SK-N-SH (cell line): ENCODE results near the gene HMGCS1. TPM values are rescaled to one million over a fixed set of nuclear protein-coding genes. Genes with fewer than 3 reads are reported as not detected.

ENCODE experiments used
- CTCF ChIA-PET: fragments of 300-600, 350-600 bp; formaldehyde crosslinking; extraction: SDS; loops from one replicate; lab custom pipeline; 2021; lab: Yijun Ruan, JAX
- POLR2A ChIA-PET: fragments of 350-600 bp; sonication (Branson Sonifier 250); formaldehyde crosslinking; extraction: SDS; loops from one replicate; lab custom pipeline; 2020; ENCODE audit warnings: antibody characterized with exemption, inconsistent platforms; lab: Yijun Ruan, JAX
- DNase-seq: peaks from one replicate; pipeline ENCODE4 v3.0.0; 2012
- H2AFZ ChIP-seq: fragments of 200-600 bp; sonication (generic); 2 replicates; pipeline ENCODE4 v1.8.1; 2016; ENCODE audit warnings: antibody characterized with exemption, mild to moderate bottlenecking, low read depth
- H3F3A ChIP-seq: fragments of 200-600 bp; sonication (generic); replicated peaks from 2 replicates; pipeline ENCODE3; 2016; ENCODE audit warnings: antibody characterized with exemption, mild to moderate bottlenecking; ENCODE audit not compliant: insufficient read depth
- H3K27ac ChIP-seq, 2 experiments: fragments of 200-500 bp in 1 of 2; fragments of 200-600 bp in 1 of 2; sonication (Bioruptor generic) in 1 of 2; sonication (generic), shearing (Covaris generic) in 1 of 2; 2 replicates each; pipeline versions ENCODE4 v1.5.1 to v1.6.1; 2014 to 2016; ENCODE audit warnings: low read depth in 2 of 2, inconsistent platforms in 1 of 2, low read length in 1 of 2, mild to moderate bottlenecking in 1 of 2, mixed read lengths in 1 of 2
- H3K27me3 ChIP-seq: fragments of 200-600 bp; sonication (generic), shearing (Covaris generic); 2 replicates; pipeline ENCODE4 v1.6.1; 2016; ENCODE audit warnings: mixed run types; ENCODE audit not compliant: insufficient read depth
- H3K36me3 ChIP-seq, 2 experiments: fragments of 200-500 bp in 1 of 2; fragments of 200-600 bp in 1 of 2; sonication (Bioruptor generic) in 1 of 2; sonication (generic) in 1 of 2; replicated peaks in 1 of 2; 2 replicates each; pipeline versions ENCODE3 to v1.5.1; 2014 to 2016; ENCODE audit warnings: low read length in 1 of 2, mild to moderate bottlenecking in 1 of 2; ENCODE audit not compliant: insufficient read depth in 2 of 2, control insufficient read depth in 1 of 2
- H3K4me1 ChIP-seq, 2 experiments: fragments of 200-500 bp in 1 of 2; fragments of 200-600 bp in 1 of 2; sonication (Bioruptor generic) in 1 of 2; sonication (generic), shearing (Covaris generic) in 1 of 2; 2 replicates each; pipeline versions ENCODE4 v1.5.1 to v1.6.1; 2014 to 2016; ENCODE audit warnings: low read depth in 1 of 2, low read length in 1 of 2, mixed run types in 1 of 2; ENCODE audit not compliant: insufficient read depth in 2 of 2, control insufficient read depth in 1 of 2
- H3K4me2 ChIP-seq: fragments of 200-600 bp; sonication (generic), shearing (Covaris generic); 2 replicates; pipeline ENCODE4 v1.6.1; 2017; ENCODE audit warnings: mixed run types
- H3K4me3 ChIP-seq, 2 experiments: fragments of 200-500 bp in 1 of 2; fragments of 200-600 bp in 1 of 2; sonication (Bioruptor generic) in 1 of 2; sonication (generic), shearing (Covaris generic) in 1 of 2; 2 replicates each; pipeline versions ENCODE4 v1.5.1 to v1.8.1; 2014 to 2016; ENCODE audit warnings: low read depth in 2 of 2, inconsistent platforms in 1 of 2, low read length in 1 of 2, mild to moderate bottlenecking in 1 of 2, mixed read lengths in 1 of 2, moderate library complexity in 1 of 2
- H3K79me2 ChIP-seq: fragments of 200-600 bp; sonication (generic); 2 replicates; pipeline ENCODE4 v1.8.1; 2017; ENCODE audit warnings: mild to moderate bottlenecking; ENCODE audit not compliant: insufficient read depth
- H3K9ac ChIP-seq: fragments of 200-600 bp; sonication (generic); 2 replicates; pipeline ENCODE4 v1.6.1; 2017; ENCODE audit warnings: mixed run types
- H3K9me2 ChIP-seq: fragments of 200-600 bp; sonication (generic); 2 replicates; pipeline ENCODE4 v1.6.1; 2017; ENCODE audit warnings: mixed run types
- H3K9me3 ChIP-seq: fragments of 200-600 bp; sonication (generic); 2 replicates; pipeline ENCODE4 v1.6.1; 2017; ENCODE audit warnings: mixed run types, mild to moderate bottlenecking, moderate library complexity
- H4K20me1 ChIP-seq: fragments of 200-600 bp; sonication (generic); 2 replicates; pipeline ENCODE4 v1.6.1; 2017; ENCODE audit warnings: mild to moderate bottlenecking, mixed run types; ENCODE audit not compliant: insufficient read depth
- ELF1 ChIP-seq: IDR thresholded peaks from 2 replicates; pipeline ENCODE4 v1.4.0; 2012
- EZH2phosphoT487 ChIP-seq: fragments of 200-600 bp; sonication (generic); IDR thresholded peaks from 2 replicates; pipeline ENCODE4 v1.6.1; 2017; ENCODE audit warnings: low read depth, mixed run types, mild to moderate bottlenecking, antibody characterized with exemption, moderate library complexity, borderline replicate concordance
- FOXJ3 ChIP-seq: sonication (generic); formaldehyde crosslinking; IDR thresholded peaks from 2 replicates; pipeline ENCODE4 v1.5.1; 2020; ENCODE audit warnings: mild to moderate bottlenecking, missing genetic modification reagents
- FOXM1 ChIP-seq: IDR thresholded peaks from 2 replicates; pipeline ENCODE4 v1.4.0; 2012; ENCODE audit warnings: low read depth, mild to moderate bottlenecking
- GABPA ChIP-seq: IDR thresholded peaks from 2 replicates; pipeline ENCODE4 v1.4.0; 2012; ENCODE audit warnings: low read depth, mild to moderate bottlenecking
- MEF2A ChIP-seq: IDR thresholded peaks from 2 replicates; pipeline ENCODE4 v1.4.0; 2012; ENCODE audit warnings: low read depth, borderline replicate concordance
- NRF1 ChIP-seq: IDR thresholded peaks from 2 replicates; pipeline ENCODE4 v1.6.1; 2012; ENCODE audit warnings: low read depth, mild to moderate bottlenecking, low read length
- RAD21 ChIP-seq: IDR thresholded peaks from 2 replicates; pipeline ENCODE4 v1.6.1; 2012; ENCODE audit warnings: mild to moderate bottlenecking, low read length
- RCOR1 ChIP-seq: fragments of 150-350 bp; IDR thresholded peaks from 2 replicates; pipeline ENCODE4 v1.6.1; 2017; ENCODE audit warnings: antibody characterized with exemption, low read length
- RFX5 ChIP-seq: IDR thresholded peaks from 2 replicates; pipeline ENCODE4 v1.6.1; 2012; ENCODE audit warnings: mild to moderate bottlenecking, improper control_type of control experiment, low read length
- RXRA ChIP-seq: IDR thresholded peaks from 2 replicates; pipeline ENCODE4 v1.4.0; 2012; ENCODE audit warnings: low read depth, mild to moderate bottlenecking, borderline replicate concordance
- TCF12 ChIP-seq: IDR thresholded peaks from 2 replicates; pipeline ENCODE4 v1.4.0; 2012
- TEAD4 ChIP-seq: IDR thresholded peaks from 2 replicates; pipeline ENCODE4 v1.4.0; 2012; ENCODE audit warnings: mild to moderate bottlenecking, borderline replicate concordance; ENCODE audit not compliant: insufficient read depth
- YY1 ChIP-seq: IDR thresholded peaks from 2 replicates; pipeline ENCODE4 v1.4.0; 2012; ENCODE audit warnings: low read depth, mild to moderate bottlenecking
- WGBS: methylation state at CpG from one replicate; pipeline ENCODE4 v1.1.6; 2017; ENCODE audit warnings: low lambda C conversion rate; 5-methylcytosine and 5-hydroxymethylcytosine counted together
- polyA plus RNA-seq, 3 experiments: library from polyadenylated mRNA; depleted of rRNA; stranded (reverse); fragments of >200 nt; gene quantifications; 2 replicates each; pipeline ENCODE4 v1.2.3, GENCODE V29; 2012
- TF ChIP-seq, protein P1 (sequence below): fragments of 150-350 bp; IDR thresholded peaks from 2 replicates; pipeline ENCODE4 v1.6.1; 2016; ENCODE audit warnings: mild to moderate bottlenecking, low read depth, low read length
- TF ChIP-seq, protein P2 (sequence below): fragments of 200-600 bp; sonication (generic); IDR thresholded peaks from 2 replicates; pipeline ENCODE4 v1.6.1; 2017; ENCODE audit warnings: antibody characterized with exemption, mild to moderate bottlenecking, moderate library complexity
- TF ChIP-seq, protein P3 (sequence below): IDR thresholded peaks from 2 replicates; pipeline ENCODE4 v1.4.0; 2012; ENCODE audit warnings: low read depth, borderline replicate concordance
- TF ChIP-seq, protein P4 (sequence below): IDR thresholded peaks from 2 replicates; pipeline ENCODE4 v1.4.0; 2012; ENCODE audit warnings: low read depth, borderline replicate concordance

The HMGCS1 gene
- polyA plus RNA-seq, 1 of the 3 experiments (the other 2 are of a cell fraction) = 8.2 TPM

DNA sequence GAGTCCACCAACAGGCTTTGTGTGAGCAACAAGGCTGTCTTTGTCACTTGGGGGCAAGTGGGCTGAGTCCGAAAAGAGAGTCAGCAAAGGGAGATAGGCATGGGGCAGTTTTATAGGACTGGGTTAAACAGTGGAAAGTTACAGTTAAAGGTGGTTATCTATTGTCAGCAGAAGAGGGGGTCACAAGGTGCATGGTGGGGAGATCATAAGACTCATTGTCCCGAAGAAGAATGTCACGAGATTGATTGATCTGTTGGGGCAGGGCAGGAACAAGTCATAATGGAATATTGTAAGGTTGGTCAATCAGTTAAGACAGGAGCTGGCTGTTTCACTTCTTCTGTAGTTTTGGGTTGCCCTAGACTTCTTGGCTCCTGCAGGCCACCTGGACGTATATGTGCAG lies 7.6 kb upstream of the HMGCS1 start (continued):
- TF ChIP-seq, protein P1, sequence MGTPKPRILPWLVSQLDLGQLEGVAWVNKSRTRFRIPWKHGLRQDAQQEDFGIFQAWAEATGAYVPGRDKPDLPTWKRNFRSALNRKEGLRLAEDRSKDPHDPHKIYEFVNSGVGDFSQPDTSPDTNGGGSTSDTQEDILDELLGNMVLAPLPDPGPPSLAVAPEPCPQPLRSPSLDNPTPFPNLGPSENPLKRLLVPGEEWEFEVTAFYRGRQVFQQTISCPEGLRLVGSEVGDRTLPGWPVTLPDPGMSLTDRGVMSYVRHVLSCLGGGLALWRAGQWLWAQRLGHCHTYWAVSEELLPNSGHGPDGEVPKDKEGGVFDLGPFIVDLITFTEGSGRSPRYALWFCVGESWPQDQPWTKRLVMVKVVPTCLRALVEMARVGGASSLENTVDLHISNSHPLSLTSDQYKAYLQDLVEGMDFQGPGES = no peak
- TF ChIP-seq TEAD4 = no peak
- no peak for TF ChIP-seq MEF2A
- TF ChIP-seq RFX5 = no peak
- TF ChIP-seq, protein P2, sequence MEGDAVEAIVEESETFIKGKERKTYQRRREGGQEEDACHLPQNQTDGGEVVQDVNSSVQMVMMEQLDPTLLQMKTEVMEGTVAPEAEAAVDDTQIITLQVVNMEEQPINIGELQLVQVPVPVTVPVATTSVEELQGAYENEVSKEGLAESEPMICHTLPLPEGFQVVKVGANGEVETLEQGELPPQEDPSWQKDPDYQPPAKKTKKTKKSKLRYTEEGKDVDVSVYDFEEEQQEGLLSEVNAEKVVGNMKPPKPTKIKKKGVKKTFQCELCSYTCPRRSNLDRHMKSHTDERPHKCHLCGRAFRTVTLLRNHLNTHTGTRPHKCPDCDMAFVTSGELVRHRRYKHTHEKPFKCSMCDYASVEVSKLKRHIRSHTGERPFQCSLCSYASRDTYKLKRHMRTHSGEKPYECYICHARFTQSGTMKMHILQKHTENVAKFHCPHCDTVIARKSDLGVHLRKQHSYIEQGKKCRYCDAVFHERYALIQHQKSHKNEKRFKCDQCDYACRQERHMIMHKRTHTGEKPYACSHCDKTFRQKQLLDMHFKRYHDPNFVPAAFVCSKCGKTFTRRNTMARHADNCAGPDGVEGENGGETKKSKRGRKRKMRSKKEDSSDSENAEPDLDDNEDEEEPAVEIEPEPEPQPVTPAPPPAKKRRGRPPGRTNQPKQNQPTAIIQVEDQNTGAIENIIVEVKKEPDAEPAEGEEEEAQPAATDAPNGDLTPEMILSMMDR = no peak

DNA sequence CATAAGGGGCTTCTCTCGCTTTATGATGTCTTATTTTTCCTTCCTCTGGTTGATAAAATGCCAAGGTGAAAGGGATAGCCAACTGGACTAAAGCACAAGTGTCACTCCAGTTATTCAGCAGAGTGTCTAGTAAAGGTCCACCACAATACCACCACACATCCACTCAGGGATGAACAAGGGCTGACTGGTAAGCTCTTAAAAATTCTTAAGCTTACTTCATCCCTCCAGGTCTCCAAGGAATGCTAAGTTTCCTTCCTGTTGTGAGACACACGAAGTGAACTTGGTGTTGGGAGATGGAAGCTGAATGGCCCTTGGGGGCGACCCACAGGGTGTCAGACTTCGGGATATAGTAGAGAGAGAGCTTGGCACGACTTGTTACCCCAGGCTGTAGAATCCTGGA lies 3.2 kb upstream of the HMGCS1 start:
- Histone ChIP-seq H3K4me1 (peaks cover 13 to 14% of the 10 kb centered on the region in 2 experiments; a peak in 3 of 4 replicates), H3K9ac (no peak overlapping the region), H4K20me1 (0 out of 2 replicates have a peak, but pooled peaks cover 7% of the 10 kb centered on the region), H3K79me2 (peaks cover 17% of the 10 kb centered on the region), H3K27ac (no peak overlapping the region), H3K36me3 (peaks cover 0 to 3% of the 10 kb centered on the region in 2 experiments), H3K9me2 (no peaks in the 10 kb centered on the region), H3K4me3 (no peak overlapping the region), H3K27me3 (peaks cover 4% of the 10 kb centered on the region; the same call in 1 of the 2 replicates), H3K9me3 (no peaks in the 10 kb centered on the region), H2AFZ (no peak overlapping the region), H3F3A (no peaks in the 10 kb centered on the region), H3K4me2 (no peak overlapping the region)
- no peak for DNase-seq
- TF ChIP-seq FOXJ3 = no peak
- TF ChIP-seq, protein P3, sequence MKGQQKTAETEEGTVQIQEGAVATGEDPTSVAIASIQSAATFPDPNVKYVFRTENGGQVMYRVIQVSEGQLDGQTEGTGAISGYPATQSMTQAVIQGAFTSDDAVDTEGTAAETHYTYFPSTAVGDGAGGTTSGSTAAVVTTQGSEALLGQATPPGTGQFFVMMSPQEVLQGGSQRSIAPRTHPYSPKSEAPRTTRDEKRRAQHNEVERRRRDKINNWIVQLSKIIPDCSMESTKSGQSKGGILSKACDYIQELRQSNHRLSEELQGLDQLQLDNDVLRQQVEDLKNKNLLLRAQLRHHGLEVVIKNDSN = no peak
- no peak for TF ChIP-seq TCF12
- TF ChIP-seq, protein P1 = no peak
- no peak for TF ChIP-seq YY1
- no peak for TF ChIP-seq RXRA
- TF ChIP-seq, protein P4, sequence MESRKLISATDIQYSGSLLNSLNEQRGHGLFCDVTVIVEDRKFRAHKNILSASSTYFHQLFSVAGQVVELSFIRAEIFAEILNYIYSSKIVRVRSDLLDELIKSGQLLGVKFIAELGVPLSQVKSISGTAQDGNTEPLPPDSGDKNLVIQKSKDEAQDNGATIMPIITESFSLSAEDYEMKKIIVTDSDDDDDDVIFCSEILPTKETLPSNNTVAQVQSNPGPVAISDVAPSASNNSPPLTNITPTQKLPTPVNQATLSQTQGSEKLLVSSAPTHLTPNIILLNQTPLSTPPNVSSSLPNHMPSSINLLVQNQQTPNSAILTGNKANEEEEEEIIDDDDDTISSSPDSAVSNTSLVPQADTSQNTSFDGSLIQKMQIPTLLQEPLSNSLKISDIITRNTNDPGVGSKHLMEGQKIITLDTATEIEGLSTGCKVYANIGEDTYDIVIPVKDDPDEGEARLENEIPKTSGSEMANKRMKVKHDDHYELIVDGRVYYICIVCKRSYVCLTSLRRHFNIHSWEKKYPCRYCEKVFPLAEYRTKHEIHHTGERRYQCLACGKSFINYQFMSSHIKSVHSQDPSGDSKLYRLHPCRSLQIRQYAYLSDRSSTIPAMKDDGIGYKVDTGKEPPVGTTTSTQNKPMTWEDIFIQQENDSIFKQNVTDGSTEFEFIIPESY = no peak
- TF ChIP-seq RFX5 = no peak
- TF ChIP-seq EZH2phosphoT487 = no peak
- TF ChIP-seq FOXM1 = no peak
- TF ChIP-seq NRF1 = no peak
- TF ChIP-seq RCOR1 = no peak
- no peak for TF ChIP-seq GABPA
- TF ChIP-seq RAD21 = no peak
- no peak for TF ChIP-seq ELF1
- ChIA-PET CTCF (no interaction called here), POLR2A (no interaction called here)
- WGBS = 45% methylated on average over 5 of the region's 5 CpGs
